Coronary artery (tissue), 2 donors: ENCODE data around the gene PIP5K1B.

Source experiments
- DNase-seq: peaks from one replicate; pipeline ENCODE4 v3.0.0-alpha.2; 2017; ENCODE audit warnings: low spot score
- H3K27ac ChIP-seq, 2 donors: fragments of 200-600 bp; sonication (generic); one replicate each; pipeline ENCODE4 v1.5.1; 2016 to 2019
- H3K4me3 ChIP-seq: fragments of 200-600 bp; sonication (generic); 2 replicates; pipeline ENCODE4 v1.5.1; 2016; ENCODE audit warnings: mild to moderate bottlenecking, moderate library complexity
- CTCF ChIP-seq: fragments of 200-600 bp; sonication (generic); IDR thresholded peaks from one replicate; pipeline ENCODE4 v1.5.1; 2019; ENCODE audit warnings: antibody characterized with exemption

Gene PIP5K1B

DNA sequence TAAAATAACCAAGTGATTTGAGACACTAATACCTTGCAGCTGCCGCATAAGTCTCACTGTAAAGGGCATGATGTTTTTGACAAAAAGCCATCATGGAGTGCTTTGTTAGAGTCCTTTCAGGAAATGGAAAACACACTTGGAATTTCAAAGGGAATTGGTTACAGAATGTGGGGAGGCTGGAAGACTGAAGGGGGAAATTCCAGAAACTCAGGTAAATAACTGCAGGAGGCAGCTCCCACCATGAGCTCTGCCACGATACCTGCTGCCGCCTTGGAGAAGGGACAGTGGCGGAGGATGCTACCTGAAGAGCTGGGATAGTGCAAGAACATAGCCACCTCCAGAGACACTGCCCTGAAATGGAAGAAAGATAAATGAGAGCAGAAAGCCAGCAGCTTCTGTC, 242.0 kb downstream of the PIP5K1B start:
- Histone ChIP-seq H3K4me3 (no peak overlapping the region), H3K27ac (no peak overlapping the region)
- no peak for DNase-seq
- no peak for TF ChIP-seq CTCF

GRCh38 chr9:68947842-68948569, 243.0 kb downstream of the PIP5K1B start:
- Histone ChIP-seq H3K27ac (no peak overlapping the region), H3K4me3 (no peak overlapping the region)
- no peak for TF ChIP-seq CTCF
- DNase-seq: no peak

- no peak overlapping the region for H3K27ac ChIP-seq
- H3K4me3 ChIP-seq: no peak overlapping the region
- DNase-seq: no peak
- no peak for TF ChIP-seq CTCF
Observed at GRCh38 chr9:68949271-68950000, 244.4 kb downstream of the PIP5K1B start.

DNA sequence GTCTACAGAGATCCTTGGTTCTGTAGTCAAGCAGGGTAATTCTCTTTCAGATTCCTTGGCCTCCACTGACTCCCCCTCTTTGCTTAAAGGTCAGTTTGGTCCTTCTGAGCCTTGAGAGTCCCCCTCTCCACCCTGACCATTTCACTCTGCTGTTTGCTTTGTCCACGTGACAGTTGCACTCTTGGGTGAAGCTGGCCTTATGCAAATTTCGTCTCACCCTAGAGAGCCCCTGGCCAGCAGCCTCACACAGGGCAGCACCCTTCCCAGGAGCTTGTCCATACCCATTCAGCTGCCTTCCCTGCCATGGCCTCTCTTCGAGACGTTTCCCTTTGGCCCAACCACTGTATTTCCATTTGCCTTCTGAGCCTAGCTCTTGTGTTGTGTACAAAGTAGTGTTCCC, 245.1 kb downstream of the PIP5K1B start:
- no peak for TF ChIP-seq CTCF
- H3K27ac ChIP-seq: no peak overlapping the region

GRCh38 chr9:68950689-68951088, 245.6 kb downstream of the PIP5K1B start:
- Histone ChIP-seq H3K27ac (no peak overlapping the region), H3K4me3 (no peak overlapping the region)
- TF ChIP-seq CTCF: no peak
- no peak for DNase-seq

More for the DNA sequence above, 245.1 kb downstream of the PIP5K1B start:
- H3K4me3 ChIP-seq: no peak overlapping the region
- DNase-seq: no peak

- no peak overlapping the region for H3K27ac ChIP-seq
- DNase-seq: no peak
- H3K4me3 ChIP-seq: no peak overlapping the region
- TF ChIP-seq CTCF: no peak
Observed at GRCh38 chr9:68951879-68952659, 247.0 kb downstream of the PIP5K1B start.
